NCI-H69 (cell line): ENCODE results near the gene GDPD5.
A peak's percentile ranks its signal among the peaks of the same experiment; 100 is the strongest.

ENCODE experiments used
- DNase-seq: peaks from one replicate; lab custom pipeline; 2025; lab: John Stamatoyannopoulos, UW

Gene GDPD5

DNA sequence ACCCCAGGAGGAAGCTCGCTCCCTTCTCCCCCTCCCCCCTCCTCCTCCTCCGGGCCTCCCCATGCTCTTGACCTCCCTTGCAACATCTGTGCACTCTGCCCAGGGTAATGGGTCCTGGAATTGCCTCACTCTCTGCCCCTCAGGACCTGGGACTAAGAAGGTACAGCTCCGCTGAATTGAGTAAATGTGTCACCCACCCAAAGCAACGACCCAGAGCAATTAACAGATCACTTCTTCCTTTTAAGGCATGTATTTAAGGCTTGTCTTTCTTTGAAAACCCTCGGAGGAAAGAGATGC is 15.1 kb downstream of the GDPD5 start:
- no peak for DNase-seq

GRCh38 chr11:75510004-75510722 is 15.6 kb downstream of the GDPD5 start:
- no peak for DNase-seq

GRCh38 chr11:75509020-75509720 is 16.6 kb downstream of the GDPD5 start:
- no peak for DNase-seq

GRCh38 chr11:75508051-75508561 is 17.6 kb downstream of the GDPD5 start:
- DNase-seq, result no peak

- no peak for DNase-seq
These were observed 18.2 kb downstream of the GDPD5 start for GRCh38 chr11:75507571-75507970.

GRCh38 chr11:75506827-75507226 is 18.9 kb downstream of the GDPD5 start:
- DNase-seq, result no peak

DNA sequence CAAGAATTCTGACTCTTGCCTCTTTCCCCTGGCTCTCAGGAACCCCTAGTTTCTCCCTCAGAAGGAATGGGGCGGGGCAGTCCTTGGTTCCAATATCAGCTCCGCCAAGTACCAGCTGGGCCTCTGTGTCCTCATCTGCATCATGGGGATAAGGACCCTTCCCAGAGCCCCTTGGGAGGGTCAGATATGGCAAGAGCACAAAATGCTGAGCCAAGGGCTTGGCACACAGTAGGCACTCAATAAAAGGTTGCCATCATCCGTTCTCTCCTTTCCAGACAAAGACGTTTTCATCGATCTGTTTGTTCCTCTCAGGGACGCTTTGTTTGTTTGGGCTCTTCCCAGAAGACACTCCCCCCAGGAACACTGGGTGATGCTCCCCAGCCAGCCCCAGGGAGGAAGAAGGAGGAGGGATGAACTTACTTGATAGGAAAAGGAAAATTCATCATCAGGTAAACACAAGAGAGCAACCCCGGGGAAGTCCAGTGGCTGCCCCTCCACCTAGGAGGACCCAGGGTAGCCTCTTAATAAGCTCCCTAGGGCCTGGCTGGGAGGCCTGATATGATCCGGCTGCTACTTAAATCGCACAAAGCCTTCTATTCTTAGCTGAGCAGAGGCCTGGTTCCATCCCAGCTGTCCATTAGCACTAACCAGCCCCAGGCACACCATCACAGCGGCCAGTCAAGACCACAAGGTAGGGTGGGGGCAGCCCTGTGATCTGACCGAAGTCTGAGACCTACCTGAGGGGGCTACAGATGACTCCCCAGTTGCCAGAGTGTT is 19.6 kb downstream of the GDPD5 start:
- DNase-seq, result no peak

- no peak for DNase-seq
These were observed 21.2 kb downstream of the GDPD5 start for GRCh38 chr11:75504501-75504900.

DNA sequence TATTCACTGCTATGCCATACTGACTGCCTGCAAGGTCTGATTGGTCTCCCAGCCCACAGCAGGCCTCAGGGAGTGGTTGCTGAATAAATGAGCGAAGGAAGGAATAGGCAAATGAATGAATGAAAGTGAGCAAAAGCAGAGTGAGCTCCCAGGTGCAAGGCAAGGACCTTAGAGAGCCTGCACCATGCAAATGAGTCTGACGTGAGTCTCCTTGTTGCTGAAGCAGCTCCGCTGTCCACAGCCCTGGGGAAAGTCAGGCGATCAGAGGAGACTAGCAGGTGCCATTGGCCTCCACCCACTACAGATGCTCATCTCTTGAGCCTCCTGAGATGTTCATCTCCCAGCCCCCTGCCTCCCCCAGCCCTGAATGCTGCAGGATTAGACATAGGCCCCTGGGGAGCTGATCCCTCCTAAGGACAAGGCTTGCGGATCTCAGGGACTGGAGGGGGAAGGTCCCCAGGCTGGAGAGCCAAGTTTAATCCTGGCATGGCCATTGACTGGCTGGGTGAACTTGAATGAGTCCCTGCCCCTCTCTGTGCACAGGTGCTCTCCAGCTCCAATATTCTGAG is 22.1 kb downstream of the GDPD5 start:
- no peak for DNase-seq

DNA sequence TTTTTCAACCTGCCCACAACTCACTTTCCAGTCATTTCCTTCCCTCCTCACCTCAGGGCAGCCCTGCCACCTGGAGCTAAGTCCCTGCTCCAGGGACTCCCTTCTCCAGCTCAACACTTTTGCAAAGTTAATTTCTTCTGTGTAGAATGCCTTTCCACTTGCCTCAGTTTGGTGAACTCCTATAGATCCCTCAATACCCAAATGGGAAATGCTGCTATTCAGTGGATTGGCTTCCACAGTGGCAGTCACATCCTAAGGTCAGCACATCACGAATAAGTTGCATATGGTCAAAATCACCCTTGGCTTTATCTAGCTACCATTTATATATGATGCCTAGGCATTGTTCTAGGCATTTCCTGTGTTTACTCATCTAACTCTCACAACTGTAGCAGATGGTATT is 23.6 kb downstream of the GDPD5 start:
- peak; percentile 41 for DNase-seq

- DNase-seq, result no peak
These were observed 25.0 kb downstream of the GDPD5 start for GRCh38 chr11:75500742-75501141.

- no peak for DNase-seq
These were observed 26.1 kb downstream of the GDPD5 start for GRCh38 chr11:75499423-75500190.

DNA sequence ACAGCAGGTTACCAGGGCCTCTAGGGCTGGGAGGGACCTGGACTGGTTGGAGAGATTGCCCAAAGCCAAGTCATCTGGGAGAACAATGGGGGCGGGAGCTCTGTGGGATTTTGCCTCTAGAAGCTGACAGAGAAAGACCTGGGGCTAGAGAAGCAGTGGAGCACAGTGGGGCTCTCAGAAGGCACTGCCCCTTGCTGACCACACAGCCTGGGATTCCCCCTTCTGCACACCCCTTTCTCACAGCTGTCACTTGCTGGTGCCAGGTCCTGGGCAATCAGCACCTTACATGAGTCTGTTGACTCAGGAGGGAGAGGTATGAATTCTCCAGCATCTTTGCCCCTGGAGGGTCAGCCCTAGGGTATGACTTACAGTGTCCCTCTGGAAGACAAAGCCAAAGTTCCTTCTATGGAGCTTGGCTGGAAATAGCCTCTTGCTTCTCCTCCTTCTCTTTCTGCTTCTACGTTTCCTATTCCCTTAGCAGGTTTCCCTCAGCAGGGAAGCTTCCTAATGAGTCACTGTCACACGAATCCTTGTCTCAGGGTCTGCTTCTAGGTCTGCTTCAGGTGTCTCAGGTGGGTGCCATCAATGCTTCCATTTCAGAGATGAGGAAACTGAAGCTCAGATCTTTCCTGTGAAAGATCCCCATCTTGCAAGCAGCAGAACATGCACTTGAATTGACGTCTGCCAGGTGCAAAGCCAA is 27.0 kb downstream of the GDPD5 start:
- DNase-seq, result no peak

DNA sequence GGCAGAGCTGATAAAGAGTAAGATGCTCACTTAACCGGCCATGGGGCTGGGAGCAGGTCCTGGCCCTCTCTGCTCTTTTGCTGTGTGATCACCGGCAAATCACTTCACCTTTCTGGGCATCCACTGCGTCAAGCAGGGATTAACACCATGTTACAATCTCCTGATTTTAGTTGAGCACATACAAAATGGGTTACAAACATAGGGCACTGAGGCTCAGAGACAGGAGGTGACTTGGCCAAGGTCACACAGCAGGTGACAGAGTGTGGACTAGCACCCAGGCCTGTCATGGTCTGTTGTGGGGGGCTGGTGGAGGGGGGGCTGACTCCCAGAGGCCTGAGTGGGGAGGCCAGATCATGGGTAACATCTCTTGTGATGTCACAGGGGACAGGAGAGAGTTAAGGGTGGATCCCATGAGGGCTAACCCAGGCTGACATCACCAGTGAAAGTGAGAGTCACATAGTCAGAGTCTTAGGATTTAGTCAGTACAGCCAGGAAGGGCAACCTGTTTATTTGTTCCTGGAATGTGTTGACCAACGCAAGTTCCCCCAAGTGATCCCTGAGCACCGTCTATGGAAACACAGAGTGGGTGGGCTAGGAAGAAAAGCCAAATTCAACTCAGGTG is 27.8 kb downstream of the GDPD5 start:
- DNase-seq, result no peak

- peak; percentile 30 for DNase-seq
These were observed 29.4 kb downstream of the GDPD5 start for GRCh38 chr11:75496305-75496752.

DNA sequence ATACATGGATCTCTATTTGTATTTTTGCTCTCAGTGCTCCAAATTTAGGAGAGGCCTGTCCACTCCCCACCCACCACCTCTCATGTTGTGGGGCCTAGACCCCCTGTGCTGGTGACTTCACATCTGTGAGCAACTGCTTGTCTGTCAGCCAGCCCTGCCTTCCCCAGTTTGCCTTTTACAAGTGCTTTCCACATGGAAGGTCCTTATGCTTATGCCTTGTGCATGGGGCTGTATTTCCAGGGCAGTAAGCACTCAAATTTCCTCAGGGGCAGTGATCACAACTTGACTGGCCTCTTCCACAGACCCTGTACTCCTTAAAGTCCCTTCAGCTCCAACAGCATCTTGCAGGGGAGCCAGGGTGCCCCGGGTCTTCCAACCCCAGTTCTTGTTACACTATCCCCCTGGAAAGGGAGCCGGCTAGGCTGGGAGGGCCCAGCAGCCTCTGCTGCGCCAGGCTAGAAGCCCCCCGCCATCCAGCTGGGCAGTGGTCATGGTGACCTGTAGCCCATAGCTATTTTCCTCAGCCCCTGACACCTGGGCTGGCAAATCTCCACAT is 29.9 kb downstream of the GDPD5 start:
- no peak for DNase-seq

DNA sequence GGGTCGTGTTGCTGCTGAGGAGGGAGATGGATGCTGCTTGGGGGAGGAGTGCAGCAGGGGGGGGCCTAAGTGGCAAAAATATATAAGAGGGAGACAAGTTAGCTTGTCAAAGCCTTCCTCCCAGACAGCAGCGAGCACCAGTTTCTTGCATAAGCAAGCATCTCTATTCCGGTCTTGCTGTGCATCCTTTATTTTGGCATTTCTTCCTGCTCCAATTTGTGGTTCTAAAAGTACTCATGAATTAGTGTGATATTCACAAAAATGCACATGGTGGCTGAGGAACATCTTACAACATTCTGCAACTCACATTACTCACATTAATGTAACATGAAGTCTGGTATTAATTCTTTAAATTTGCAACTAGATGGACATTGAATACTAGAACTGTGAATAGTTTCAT is 32.1 kb downstream of the GDPD5 start:
- no peak for DNase-seq

DNA sequence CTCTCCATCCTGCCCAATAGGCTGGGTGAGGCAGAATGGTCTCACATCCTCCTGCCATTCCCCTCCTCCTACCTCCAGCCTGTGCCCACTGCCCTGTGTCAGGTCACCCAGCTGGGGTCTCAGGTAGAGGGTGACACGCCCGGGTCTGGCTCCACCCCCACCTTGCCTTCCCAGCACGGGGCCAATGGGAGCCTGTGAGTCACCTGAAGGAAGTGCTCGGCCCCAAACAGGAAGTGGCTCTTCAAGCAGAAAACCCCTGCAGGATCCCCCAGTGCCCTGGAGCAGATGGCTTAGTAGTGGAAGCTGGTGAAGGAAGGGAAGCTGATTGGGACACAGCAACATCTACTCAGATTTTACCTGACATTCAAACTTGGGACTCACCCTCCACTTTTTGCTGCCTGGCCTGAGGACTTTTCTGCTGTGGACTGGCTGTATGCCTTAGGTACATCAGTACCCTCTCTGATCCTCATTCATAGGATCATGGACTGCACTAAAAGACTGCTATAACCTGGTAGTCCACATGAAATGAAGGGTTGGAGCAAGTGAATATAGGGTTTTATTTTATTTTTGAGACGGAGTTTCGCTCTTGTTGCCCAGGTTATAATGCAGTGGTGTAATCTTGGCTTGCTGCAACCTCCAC is 33.4 kb downstream of the GDPD5 start:
- peak; percentile 74 for DNase-seq

DNA sequence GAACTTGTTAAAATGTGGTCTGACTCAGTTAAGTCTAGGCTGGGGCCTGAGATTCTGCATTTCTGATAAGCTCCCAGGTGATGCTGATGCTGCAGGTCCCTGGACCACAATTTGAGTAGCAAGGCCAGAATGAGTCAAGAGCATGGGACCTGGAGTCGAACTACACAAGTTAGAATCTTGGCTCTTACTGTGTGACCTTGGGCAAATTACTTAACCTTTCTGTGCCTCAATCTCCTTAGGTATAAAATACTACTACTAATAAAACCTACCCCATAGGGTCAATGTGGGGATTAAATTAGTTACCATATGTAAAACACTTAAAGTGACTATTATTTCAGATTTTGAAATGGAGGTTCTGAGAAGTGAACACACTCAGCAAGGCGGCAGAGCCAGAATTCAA is 34.3 kb downstream of the GDPD5 start:
- DNase-seq, result no peak
